GM19324 (cell line): Measurements from ENCODE around the gene PIGW.

ENCODE experiments used
- ATAC-seq: cut with Tn5 transposase; IDR thresholded peaks from one replicate; pipeline ENCODE4 v1.9.1; 2021; ENCODE audit warnings: mild to moderate bottlenecking, moderate library complexity; ENCODE audit not compliant: unreplicated experiment, low FRiP score

The PIGW gene

DNA sequence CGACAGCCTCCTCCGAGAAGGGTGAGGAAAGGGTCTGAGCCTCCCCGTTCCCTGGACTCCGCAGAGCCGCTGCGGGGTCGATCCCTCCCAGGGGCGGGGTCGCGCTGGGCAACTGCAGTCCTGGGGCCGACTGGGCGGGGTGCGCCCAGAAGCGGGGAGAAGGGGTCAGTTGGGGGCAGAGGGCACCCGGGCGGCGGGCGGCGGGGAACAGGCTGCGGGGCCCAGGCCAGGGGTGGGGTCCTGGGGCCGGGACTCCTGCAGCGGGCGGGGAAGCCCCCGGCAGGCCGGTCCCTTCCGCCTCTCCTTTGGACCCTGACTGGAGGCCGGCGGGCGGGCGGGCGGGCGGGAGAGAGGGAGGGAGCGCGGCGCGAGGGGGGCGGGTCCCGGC, 10.3 kb downstream of the PIGW start:
- ATAC-seq = peak; percentile 59

DNA sequence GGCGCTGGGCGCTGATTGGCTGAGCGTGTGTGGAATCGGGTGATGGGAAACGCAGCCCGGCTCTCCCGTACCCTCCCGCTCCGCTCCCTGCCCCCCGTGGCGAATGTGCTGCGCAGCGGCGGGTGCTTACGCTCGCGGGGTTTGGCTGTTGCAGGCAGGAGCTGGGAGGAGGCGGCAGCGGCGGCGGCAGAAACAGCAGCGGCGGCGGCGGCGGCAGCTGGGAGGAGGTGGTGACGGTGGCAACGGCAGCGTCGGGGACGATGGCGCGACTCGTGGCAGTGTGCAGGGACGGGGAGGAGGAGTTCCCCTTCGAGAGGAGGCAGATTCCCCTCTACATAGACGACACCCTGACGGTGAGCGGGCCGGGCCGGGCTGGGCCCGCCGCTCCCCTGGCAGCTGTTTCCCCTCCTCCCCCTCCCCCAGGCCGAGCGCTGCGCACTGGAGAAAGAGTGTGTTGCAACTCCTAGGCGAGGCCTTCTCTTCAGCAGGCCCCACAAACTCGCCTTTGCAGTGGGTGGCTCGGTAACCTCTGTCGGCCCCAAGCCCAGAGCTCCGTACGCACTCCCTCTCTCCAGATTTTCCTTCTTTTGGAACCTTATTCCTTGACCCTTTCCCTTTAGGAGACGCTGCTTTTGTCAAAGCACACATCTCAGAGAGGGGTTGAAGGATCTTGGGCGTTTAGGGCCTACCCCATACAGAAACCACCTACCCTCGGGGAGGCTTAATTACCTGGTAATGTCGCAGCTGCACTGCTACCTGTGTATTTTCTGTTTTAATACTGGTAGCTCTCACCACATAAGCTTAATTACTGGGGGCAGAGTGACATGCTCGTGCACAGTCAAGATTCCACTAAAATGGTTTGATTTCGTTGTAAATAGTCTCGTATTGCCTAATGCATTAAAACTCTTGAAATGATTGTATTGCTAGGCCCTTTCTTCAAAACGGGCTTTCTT, 11.0 kb downstream of the PIGW start:
- peak; percentile 69 for ATAC-seq

DNA sequence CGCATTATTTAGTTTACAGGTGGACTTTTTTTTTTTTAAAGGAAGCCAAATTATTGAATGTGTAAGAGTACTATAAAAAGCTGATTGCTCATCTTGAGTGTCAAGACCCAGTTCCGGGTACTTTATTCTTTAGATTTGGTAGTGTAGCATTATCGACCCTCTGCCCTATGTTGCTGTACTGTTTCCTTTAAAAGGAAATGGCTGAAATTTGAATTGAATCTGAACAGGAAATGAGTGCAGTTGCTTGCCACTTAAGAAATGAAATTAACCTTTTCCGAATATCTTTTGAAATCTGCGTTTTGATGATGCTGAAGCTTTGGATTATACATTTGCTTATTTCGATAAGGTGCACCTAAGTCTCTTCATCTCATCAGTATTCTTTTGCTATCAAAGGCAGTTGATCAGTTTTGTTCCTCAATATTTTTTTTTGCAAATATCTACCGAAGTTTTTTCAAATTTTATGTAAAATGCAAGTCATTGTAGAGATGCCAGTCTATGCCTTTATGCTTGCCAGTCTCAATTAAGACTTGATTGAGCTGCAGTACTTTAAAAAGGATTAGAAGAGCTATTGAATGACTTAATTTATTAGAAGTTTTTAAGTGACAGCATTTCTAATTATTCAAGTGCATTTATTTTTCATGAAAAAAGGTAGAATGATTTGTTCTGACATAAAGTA, 11.8 kb downstream of the PIGW start:
- ATAC-seq = no peak

DNA sequence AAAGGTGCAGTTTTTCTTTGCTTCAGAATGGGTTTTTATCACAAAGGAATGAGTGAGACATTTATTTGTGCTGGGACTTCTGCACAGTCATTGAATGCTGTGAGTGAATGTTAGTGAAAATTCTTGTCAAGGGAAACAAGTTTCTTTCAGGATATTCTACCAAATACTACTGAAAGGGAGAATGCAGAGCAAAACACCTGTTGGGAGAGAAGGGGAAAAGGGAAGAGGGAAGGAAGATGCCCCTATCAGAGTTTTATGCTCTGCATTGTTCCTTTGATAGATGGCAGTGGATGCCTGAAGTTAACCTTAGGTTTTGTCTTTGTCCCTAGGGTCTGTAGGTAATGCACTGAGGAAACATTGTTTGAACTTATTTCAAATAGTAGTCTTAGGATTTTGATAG, 13.0 kb downstream of the PIGW start:
- ATAC-seq = no peak

DNA sequence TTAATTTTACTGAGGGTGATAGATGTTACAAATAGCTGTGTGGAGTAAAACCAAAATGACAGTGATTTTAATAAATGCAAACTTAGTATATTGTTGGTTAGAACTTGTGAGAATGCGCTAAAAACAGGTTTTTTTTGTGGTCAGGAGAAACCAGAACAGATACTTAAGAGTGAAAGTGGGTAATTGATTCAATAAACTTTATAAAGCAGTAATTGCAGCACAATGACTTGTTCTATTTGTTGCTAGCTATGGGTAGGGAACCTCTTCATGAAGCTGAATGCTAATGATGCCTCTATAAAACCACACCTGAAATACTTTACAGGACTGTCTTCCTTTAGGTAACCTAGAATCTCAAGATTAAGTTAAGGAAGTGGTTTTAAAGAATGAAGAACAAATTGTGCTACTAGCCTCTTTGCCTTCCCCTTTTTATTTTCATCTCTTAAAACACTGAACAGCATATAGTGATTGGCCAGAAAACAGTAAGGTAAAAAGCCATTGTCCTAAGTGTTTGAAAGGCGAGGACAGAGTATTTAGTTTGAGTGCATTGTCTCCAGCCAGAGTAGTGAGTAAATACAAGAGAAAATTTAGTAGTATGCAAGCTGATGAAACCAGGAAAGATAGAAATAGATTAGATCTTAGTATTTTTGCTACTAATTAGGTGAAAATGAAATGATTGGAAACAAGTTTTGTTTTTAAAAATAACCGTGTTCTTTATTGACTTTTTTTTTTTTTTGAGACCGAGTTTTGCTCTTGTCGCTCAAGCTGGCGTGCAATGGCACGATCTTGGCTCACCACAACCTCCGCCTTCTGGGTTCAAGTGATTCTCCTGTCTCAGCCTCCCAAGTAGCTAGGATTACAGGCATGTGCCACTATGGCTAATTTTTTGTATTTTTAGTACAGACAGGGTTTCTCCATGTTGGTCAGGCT, 16.0 kb downstream of the PIGW start:
- no peak for ATAC-seq

DNA sequence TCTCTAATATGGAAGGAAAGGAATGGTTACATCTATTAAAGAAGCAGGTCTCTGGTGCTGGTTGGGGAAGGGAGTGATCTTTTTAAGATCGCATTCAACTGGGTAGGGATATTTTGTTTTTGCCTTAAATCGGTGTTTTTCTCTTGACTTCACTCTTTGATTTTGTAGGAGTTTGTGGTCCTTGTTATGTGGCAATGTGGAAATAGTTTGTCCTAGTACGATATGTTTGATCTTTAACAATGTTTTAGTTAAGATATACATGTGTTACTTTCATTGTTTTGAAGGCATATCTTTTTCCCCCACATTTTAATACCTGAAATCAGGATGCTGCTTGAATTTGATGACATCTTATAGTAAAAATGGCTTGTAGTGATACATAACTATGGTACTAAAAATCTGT, 18.7 kb downstream of the PIGW start:
- ATAC-seq = no peak

DNA sequence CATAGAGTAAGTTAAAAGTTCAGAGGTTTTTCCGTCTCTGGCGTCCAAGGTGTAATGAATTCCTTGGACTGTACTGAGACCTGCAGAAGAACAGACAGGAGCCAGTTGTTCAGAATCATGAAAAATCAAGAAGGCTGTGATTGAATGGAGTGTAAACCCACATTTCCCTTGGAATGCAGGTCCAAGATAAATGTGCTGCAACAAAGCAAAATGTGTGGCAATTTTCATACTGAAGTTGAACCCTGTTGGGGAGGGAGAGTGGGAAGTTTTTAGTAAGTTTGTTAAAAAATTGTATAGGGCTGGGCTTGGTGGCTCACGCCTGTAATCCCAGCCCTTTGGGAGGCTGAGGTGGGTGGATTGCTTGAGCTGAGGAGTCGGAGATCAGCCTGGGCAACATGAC, 31.3 kb downstream of the PIGW start:
- ATAC-seq = no peak

DNA sequence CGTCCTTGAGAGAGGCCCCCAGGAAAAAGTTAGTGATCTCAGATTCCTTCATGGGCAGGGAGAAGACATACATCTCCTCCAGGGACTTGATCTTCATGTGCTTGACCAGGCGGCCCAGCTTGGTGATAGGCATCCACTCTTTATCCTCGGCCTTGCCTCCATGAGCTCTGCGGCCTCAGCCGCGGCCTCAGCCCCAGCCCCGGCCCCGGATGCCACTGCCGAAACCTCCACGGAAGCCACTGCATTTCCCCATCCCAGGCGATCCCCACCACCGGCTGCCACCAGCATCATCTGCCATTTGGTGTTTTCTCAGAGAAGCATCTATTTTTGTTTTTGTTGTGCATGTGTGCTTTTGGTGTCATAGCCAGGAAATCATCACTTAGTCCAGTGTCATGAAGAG, 40.2 kb downstream of the PIGW start:
- no peak for ATAC-seq

DNA sequence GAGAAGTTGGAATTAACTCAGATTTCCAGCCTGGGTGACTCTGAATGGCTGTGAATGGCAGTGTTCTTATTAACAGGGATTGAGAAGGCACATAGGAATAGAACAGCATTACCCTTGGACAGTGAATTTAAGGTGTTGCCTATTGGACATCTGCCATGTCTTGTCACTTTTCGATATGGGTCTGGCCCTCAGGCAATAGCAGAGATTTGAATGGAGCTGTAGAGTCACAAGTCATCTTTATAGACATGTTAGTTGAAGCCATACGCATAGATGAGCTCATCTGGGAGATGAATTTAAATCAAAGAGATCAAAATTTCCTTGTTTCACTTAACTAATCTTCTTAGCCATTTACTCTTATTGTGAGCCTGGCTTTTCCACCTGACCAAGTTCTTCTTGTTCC, 42.0 kb downstream of the PIGW start:
- no peak for ATAC-seq

DNA sequence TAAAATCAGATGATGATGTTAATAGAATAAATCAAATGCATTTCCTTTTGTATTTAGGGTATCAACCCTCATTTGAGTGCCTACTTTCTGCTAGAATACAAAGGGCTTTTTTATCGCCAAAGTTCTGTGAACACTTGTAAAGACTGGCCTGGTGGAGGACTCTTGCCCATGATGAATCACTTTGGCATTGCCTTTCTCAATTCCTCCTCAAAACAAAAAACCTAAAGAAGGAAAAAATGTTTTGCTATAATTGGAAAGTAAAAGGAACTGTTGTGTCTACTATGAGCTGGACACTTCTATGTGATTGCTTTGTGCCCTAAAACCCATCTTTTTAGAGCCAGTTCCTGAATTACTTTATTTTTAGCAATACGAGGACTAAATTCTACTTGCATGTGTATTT, 43.9 kb downstream of the PIGW start:
- ATAC-seq = no peak

DNA sequence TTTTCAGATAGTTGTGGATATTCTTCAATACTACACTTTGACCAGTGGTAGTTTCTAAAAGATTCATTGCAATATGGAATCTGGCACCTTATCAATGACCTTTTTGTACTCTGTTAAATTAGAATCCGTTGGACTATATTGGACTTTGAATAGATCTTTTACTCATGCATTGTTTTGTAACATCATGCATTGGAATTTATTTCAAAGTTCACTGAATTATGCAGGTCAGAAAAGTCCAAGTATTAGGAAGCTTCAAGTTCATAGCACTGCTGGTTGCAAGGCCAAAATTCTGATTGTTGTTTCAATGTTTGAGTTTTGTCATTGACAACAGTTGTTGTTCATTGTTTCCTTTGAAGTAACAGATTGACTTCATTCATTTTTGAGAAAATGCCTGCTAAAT, 49.0 kb downstream of the PIGW start:
- ATAC-seq = no peak

DNA sequence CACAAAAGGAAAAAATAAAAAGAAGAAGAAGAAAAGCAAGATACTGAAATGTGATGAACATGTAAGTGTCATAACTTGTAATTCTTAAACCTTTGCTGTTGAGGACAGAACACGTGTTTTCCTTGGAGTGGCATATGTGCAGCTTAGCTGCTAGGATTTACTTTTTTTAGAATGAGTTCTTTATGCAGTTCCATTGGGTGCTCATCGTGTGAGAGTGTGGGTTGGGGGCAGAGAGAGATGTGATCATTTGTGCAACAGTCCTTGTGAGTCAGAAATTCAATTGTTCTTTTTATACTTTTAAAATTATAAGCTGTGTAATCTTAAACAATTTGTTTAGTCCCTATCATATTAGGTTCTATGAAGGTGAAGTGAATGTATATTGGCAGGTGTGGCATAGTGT, 51.4 kb downstream of the PIGW start:
- ATAC-seq = no peak
